ENCODE results near the gene GOT2. TPM values are rescaled to one million over a fixed set of nuclear protein-coding genes. Genes with fewer than 3 reads are reported as not detected.

Gene GOT2
- total RNA-seq, 1 experiment from 2014 or later: 135 TPM

- Histone ChIP-seq H3K9me2 (ENCODE audit: insufficient read depth) (no peaks in the 10 kb centered on the region), H3K9me3 (ENCODE audit: control insufficient read depth in 1 of 2, insufficient read depth in 1 of 2, low read depth in 1 of 2, low read length in 2 of 2) (no peaks in the 10 kb centered on the region), H3K4me2 (ENCODE audit: low read length) (peak overlapping the region; percentile 75), H3K79me2 (ENCODE audit: insufficient read depth, low read length) (peaks cover 47% of the 10 kb centered on the region), H3K4me3 (replicated peaks in 1 of 2; ENCODE audit: low read depth in 1 of 2, low read length in 2 of 2) (peak overlapping the region; percentile 90 to 98), H3K27ac (ENCODE audit: low read depth, low read length) (peak overlapping the region; percentile 38; the same call in 1 of the 2 replicates), H3K4me1 (ENCODE audit: control insufficient read depth in 1 of 2, insufficient read depth in 2 of 2, low read length in 2 of 2) (peaks cover 10 to 19% of the 10 kb centered on the region in 2 experiments), H3K9ac (ENCODE audit: low read length) (peak overlapping the region; percentile 97), H3K27me3 (ENCODE audit: insufficient read depth, low read length) (no peaks in the 10 kb centered on the region), H2AFZ (ENCODE audit: low read depth, low read length, poor library complexity, severe bottlenecking) (peak overlapping the region; percentile 61), H4K20me1 (ENCODE audit: insufficient read depth) (no peaks in the 10 kb centered on the region), H3K36me3 (ENCODE audit: control insufficient read depth in 1 of 2, insufficient read depth in 2 of 2, low read length in 2 of 2) (peaks cover 0 to 5% of the 10 kb centered on the region in 2 experiments; a peak in 2 of 4 replicates)
- ChIA-PET POLR2A (no interaction called here), CTCF (interaction anchor here (0.7 to 1.4 kb wide), 3 partner anchors 10 to 329 kb away, joined by 3 to 4 read pairs (median 3); partner anchors contain the start of gene SLC38A7), RAD21 (ENCODE audit: low non-redundant PET in 1 of 2, low total read pairs in 2 of 2, uncharacterized antibody in 2 of 2, unreplicated experiment in 2 of 2) (no interaction called here)
- ATAC-seq (no peak), DNase-seq (ENCODE audit: low read depth, low spot score) (no peak)
- intact Hi-C loops (cut with micrococcal nuclease): no loop called here
- BruUV-seq (replicated peaks): no TSS peak
- TF ChIP-seq POLR2AphosphoS5 (IDR thresholded peaks at IDR 0.05; ENCODE audit: low read depth, low read length) (0 out of 2 replicates have a peak, but pooled peaks have one; percentile 8), SIN3A (IDR thresholded peaks at IDR 0.05; ENCODE audit: low read depth) (no peak)
Observed at GRCh38 chr16:58734459-58734787, 307 bp upstream of the GOT2 start.

GRCh38 chr16:58733248-58733670, 857 bp downstream of the GOT2 start:
- Histone ChIP-seq H3K27me3 (ENCODE audit: insufficient read depth, low read length) (no peaks in the 10 kb centered on the region), H2AFZ (ENCODE audit: low read depth, low read length, poor library complexity, severe bottlenecking) (no peak overlapping the region), H3K4me2 (ENCODE audit: low read length) (peak overlapping the region; percentile 75), H3K36me3 (ENCODE audit: control insufficient read depth in 1 of 2, insufficient read depth in 2 of 2, low read length in 2 of 2) (peaks cover 4 to 5% of the 10 kb centered on the region in 2 experiments; a peak in 3 of 4 replicates), H3K27ac (ENCODE audit: low read depth, low read length) (peak overlapping the region; percentile 71), H3K4me3 (replicated peaks in 1 of 2; ENCODE audit: low read depth in 1 of 2, low read length in 2 of 2) (peak overlapping the region; percentile 90 to 98), H4K20me1 (ENCODE audit: insufficient read depth) (peaks cover 2% of the 10 kb centered on the region; the same call in 1 of the 2 replicates), H3K9ac (ENCODE audit: low read length) (peak overlapping the region; percentile 97), H3K9me2 (ENCODE audit: insufficient read depth) (no peaks in the 10 kb centered on the region), H3K9me3 (ENCODE audit: control insufficient read depth in 1 of 2, insufficient read depth in 1 of 2, low read depth in 1 of 2, low read length in 2 of 2) (no peaks in the 10 kb centered on the region), H3K4me1 (ENCODE audit: control insufficient read depth in 1 of 2, insufficient read depth in 2 of 2, low read length in 2 of 2) (peaks cover 10 to 19% of the 10 kb centered on the region in 2 experiments), H3K79me2 (ENCODE audit: insufficient read depth, low read length) (peaks cover 59% of the 10 kb centered on the region)
- RAD21 ChIA-PET (ENCODE audit: low non-redundant PET in 1 of 2, low total read pairs in 2 of 2, uncharacterized antibody in 2 of 2, unreplicated experiment in 2 of 2): no interaction called here
- no peak for TF ChIP-seq EZH2phosphoT487 (IDR thresholded peaks at IDR 0.05; ENCODE audit: borderline replicate concordance)
- TF ChIP-seq CEBPB (IDR thresholded peaks at IDR 0.05; ENCODE audit: low read depth): no peak
- TF ChIP-seq YY1 (IDR thresholded peaks at IDR 0.05; ENCODE audit: extremely low read depth, insufficient replicate concordance, low read depth, low read length): no peak
- intact Hi-C loops (cut with micrococcal nuclease): no loop called here
- POLR2A ChIA-PET: no interaction called here
- BruUV-seq (replicated peaks): no TSS peak
- no peak for DNase-seq (ENCODE audit: low read depth, low spot score)
- no peak for ATAC-seq
- CTCF ChIA-PET: interaction anchor here (1.4 kb wide), 1 partner anchor 49 kb away, joined by 4 read pairs; the partner anchor contains the start of gene SLC38A7
